MM.1S (cell line): ENCODE data around the gene COPZ2.

Experiments used
- EZH2phosphoT487 ChIP-seq: fragments of 300-600 bp; sonication (generic); IDR thresholded peaks from 2 replicates; pipeline ENCODE4 v1.6.1; 2018; ENCODE audit warnings: antibody characterized with exemption, low read length
- TF ChIP-seq, protein P1 (sequence below): fragments of 300-600 bp; sonication (generic); IDR thresholded peaks from 2 replicates; pipeline ENCODE4 v1.5.1; 2016; ENCODE audit warnings: antibody characterized with exemption, low read length, mixed read lengths

- TF ChIP-seq, protein P1, sequence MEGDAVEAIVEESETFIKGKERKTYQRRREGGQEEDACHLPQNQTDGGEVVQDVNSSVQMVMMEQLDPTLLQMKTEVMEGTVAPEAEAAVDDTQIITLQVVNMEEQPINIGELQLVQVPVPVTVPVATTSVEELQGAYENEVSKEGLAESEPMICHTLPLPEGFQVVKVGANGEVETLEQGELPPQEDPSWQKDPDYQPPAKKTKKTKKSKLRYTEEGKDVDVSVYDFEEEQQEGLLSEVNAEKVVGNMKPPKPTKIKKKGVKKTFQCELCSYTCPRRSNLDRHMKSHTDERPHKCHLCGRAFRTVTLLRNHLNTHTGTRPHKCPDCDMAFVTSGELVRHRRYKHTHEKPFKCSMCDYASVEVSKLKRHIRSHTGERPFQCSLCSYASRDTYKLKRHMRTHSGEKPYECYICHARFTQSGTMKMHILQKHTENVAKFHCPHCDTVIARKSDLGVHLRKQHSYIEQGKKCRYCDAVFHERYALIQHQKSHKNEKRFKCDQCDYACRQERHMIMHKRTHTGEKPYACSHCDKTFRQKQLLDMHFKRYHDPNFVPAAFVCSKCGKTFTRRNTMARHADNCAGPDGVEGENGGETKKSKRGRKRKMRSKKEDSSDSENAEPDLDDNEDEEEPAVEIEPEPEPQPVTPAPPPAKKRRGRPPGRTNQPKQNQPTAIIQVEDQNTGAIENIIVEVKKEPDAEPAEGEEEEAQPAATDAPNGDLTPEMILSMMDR, result no peak
- TF ChIP-seq EZH2phosphoT487, result no peak
Measured at GRCh38 chr17:48038687-48039086, 1.1 kb upstream of the COPZ2 start.
